ENCODE data around the gene LRTM2.

LRTM2 gene

GRCh38 chr12:1833596-1834028, 13.2 kb downstream of the LRTM2 start:
- no peaks in the 10 kb centered on the region for H3K79me1 ChIP-seq (ENCODE audit: low read length)
- no peak overlapping the region for H3K27ac ChIP-seq (ENCODE audit: low read depth, low read length)
- whole genome bisulfite sequencing (ENCODE audit: extremely low coverage, insufficient coverage, low lambda C conversion rate): no CpG with 5 or more reads among the region's 10 CpGs
- H3K27me3 ChIP-seq (ENCODE audit: insufficient read depth, low read length, poor library complexity): no peaks in the 10 kb centered on the region
- no peak overlapping the region for H3K4me2 ChIP-seq (ENCODE audit: low read length)
- no peak overlapping the region for H2BK5ac ChIP-seq (ENCODE audit: low read length)
- H3K4ac ChIP-seq (ENCODE audit: low read depth, low read length): no peak overlapping the region
- DNase-seq: no peak
- no peak overlapping the region for H3K9ac ChIP-seq (ENCODE audit: low read length)
- H4K5ac ChIP-seq (ENCODE audit: low read length): no peak overlapping the region
- H2AK5ac ChIP-seq (ENCODE audit: low read length): no peak overlapping the region
- H2BK120ac ChIP-seq (ENCODE audit: low read depth, low read length): no peak overlapping the region
- H3K79me2 ChIP-seq (ENCODE audit: control insufficient read depth, insufficient read depth, low read length): no peaks in the 10 kb centered on the region
- no peak overlapping the region for H3K18ac ChIP-seq (ENCODE audit: low read length)
- peaks cover 1% of the 10 kb centered on the region for H3K4me1 ChIP-seq (ENCODE audit: control insufficient read depth, low read depth, low read length)
- no peak overlapping the region for H3K4me3 ChIP-seq (ENCODE audit: low read length)
- H2BK15ac ChIP-seq (replicated peaks; ENCODE audit: low read depth): no peak overlapping the region
- no peak overlapping the region for H3K23ac ChIP-seq (ENCODE audit: low read length)
- H3K56ac ChIP-seq (ENCODE audit: low read length): no peak overlapping the region
- no peaks in the 10 kb centered on the region for H3K36me3 ChIP-seq (ENCODE audit: control insufficient read depth, insufficient read depth, low read length)
- no peak overlapping the region for H4K8ac ChIP-seq (ENCODE audit: low read depth, low read length)

GRCh38 chr12:1834186-1834925, 14.0 kb downstream of the LRTM2 start:
- Histone ChIP-seq H4K5ac (ENCODE audit: low read length) (no peak overlapping the region), H2BK5ac (ENCODE audit: low read length) (no peak overlapping the region), H2BK120ac (ENCODE audit: low read depth, low read length) (no peak overlapping the region), H2BK15ac (replicated peaks; ENCODE audit: low read depth) (no peak overlapping the region), H2AK5ac (ENCODE audit: low read length) (no peak overlapping the region), H3K79me2 (ENCODE audit: control insufficient read depth, insufficient read depth, low read length) (no peaks in the 10 kb centered on the region), H3K27ac (ENCODE audit: low read depth, low read length) (no peak overlapping the region), H3K36me3 (ENCODE audit: control insufficient read depth, insufficient read depth, low read length) (no peaks in the 10 kb centered on the region), H3K4me1 (ENCODE audit: control insufficient read depth, low read depth, low read length) (peaks cover 1% of the 10 kb centered on the region), H3K23ac (ENCODE audit: low read length) (no peak overlapping the region), H4K8ac (ENCODE audit: low read depth, low read length) (no peak overlapping the region), H3K9ac (ENCODE audit: low read length) (no peak overlapping the region), H3K18ac (ENCODE audit: low read length) (no peak overlapping the region), H3K4ac (ENCODE audit: low read depth, low read length) (no peak overlapping the region), H3K4me3 (ENCODE audit: low read length) (no peak overlapping the region), H3K79me1 (ENCODE audit: low read length) (no peaks in the 10 kb centered on the region), H3K56ac (ENCODE audit: low read length) (no peak overlapping the region), H3K27me3 (ENCODE audit: insufficient read depth, low read length, poor library complexity) (no peaks in the 10 kb centered on the region), H3K4me2 (ENCODE audit: low read length) (no peak overlapping the region)
- DNase-seq: no peak
- no CpG with 5 or more reads among the region's 34 CpGs for WGBS (ENCODE audit: extremely low coverage, insufficient coverage, low lambda C conversion rate)

DNA sequence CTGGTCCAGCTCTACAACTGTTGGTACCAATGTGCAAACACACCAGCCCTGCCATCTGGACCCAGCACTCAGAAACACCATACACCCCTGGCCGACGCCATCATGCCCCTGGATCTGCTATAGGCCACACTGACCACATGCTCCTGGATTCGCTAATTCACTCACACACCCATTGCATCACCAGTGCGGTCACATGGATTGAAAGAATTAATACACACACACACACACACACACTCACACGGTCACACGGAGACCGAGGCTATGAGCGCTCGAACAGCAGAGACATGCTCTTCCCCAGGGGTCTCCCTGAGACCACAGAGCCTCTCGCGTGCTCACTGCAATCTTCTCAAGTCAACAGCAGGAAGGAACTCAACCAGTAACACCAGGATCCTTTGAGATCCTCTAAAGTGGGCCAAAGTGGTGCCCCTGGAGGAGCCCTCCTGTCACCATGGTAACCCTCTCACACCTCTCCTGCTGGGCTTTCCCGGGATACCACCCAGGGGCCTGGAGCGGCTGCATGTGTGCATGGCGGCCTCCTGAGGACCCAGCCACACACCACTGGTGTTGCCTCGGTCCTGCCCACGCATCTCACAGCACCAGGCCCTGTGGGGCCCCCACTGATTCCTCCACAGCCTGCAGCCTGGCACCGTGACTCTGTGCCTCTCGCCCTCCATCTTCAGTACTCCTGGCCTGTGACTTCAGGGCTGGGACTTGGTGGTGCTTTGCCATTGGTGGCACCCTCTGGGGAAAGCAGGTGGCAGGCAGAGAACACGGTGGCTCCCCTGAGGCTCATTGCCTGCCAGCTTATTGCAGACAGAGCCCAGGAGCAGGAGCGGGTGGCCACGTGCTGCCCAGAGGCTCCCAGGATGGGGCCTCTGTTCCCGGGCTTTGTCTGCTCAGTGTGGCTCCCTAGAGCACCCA, 15.1 kb downstream of the LRTM2 start:
- WGBS (ENCODE audit: extremely low coverage, insufficient coverage, low lambda C conversion rate): no CpG with 5 or more reads among the region's 22 CpGs
- Histone ChIP-seq H4K5ac (ENCODE audit: low read length) (no peak overlapping the region), H3K4me3 (ENCODE audit: low read length) (no peak overlapping the region), H2AK5ac (ENCODE audit: low read length) (no peak overlapping the region), H2BK5ac (ENCODE audit: low read length) (no peak overlapping the region), H4K8ac (ENCODE audit: low read depth, low read length) (no peak overlapping the region), H3K18ac (ENCODE audit: low read length) (no peak overlapping the region), H3K27me3 (ENCODE audit: insufficient read depth, low read length, poor library complexity) (no peaks in the 10 kb centered on the region), H3K9ac (ENCODE audit: low read length) (no peak overlapping the region), H3K27ac (ENCODE audit: low read depth, low read length) (no peak overlapping the region), H3K23ac (ENCODE audit: low read length) (no peak overlapping the region), H3K56ac (ENCODE audit: low read length) (no peak overlapping the region), H2BK120ac (ENCODE audit: low read depth, low read length) (no peak overlapping the region), H3K36me3 (ENCODE audit: control insufficient read depth, insufficient read depth, low read length) (no peaks in the 10 kb centered on the region), H3K4ac (ENCODE audit: low read depth, low read length) (no peak overlapping the region), H3K79me1 (ENCODE audit: low read length) (no peaks in the 10 kb centered on the region), H2BK15ac (replicated peaks; ENCODE audit: low read depth) (no peak overlapping the region), H3K4me1 (ENCODE audit: control insufficient read depth, low read depth, low read length) (peaks cover 1% of the 10 kb centered on the region), H3K79me2 (ENCODE audit: control insufficient read depth, insufficient read depth, low read length) (no peaks in the 10 kb centered on the region), H3K4me2 (ENCODE audit: low read length) (no peak overlapping the region)
- no peak for DNase-seq

- no peak overlapping the region for H3K4me2 ChIP-seq (ENCODE audit: low read length)
- DNase-seq: no peak
- no peak overlapping the region for H3K9ac ChIP-seq (ENCODE audit: low read length)
- no peak overlapping the region for H4K8ac ChIP-seq (ENCODE audit: low read depth, low read length)
- H3K4me1 ChIP-seq (ENCODE audit: control insufficient read depth, low read depth, low read length): no peaks in the 10 kb centered on the region
- no CpG with 5 or more reads among the region's 7 CpGs for WGBS (ENCODE audit: extremely low coverage, insufficient coverage, low lambda C conversion rate)
- no peaks in the 10 kb centered on the region for H3K36me3 ChIP-seq (ENCODE audit: control insufficient read depth, insufficient read depth, low read length)
- no peaks in the 10 kb centered on the region for H3K27me3 ChIP-seq (ENCODE audit: insufficient read depth, low read length, poor library complexity)
- no peak overlapping the region for H2BK5ac ChIP-seq (ENCODE audit: low read length)
- no peaks in the 10 kb centered on the region for H3K79me2 ChIP-seq (ENCODE audit: control insufficient read depth, insufficient read depth, low read length)
- no peak overlapping the region for H3K18ac ChIP-seq (ENCODE audit: low read length)
- H2AK5ac ChIP-seq (ENCODE audit: low read length): no peak overlapping the region
- no peak overlapping the region for H3K56ac ChIP-seq (ENCODE audit: low read length)
- H3K23ac ChIP-seq (ENCODE audit: low read length): no peak overlapping the region
- no peak overlapping the region for H2BK15ac ChIP-seq (replicated peaks; ENCODE audit: low read depth)
- no peak overlapping the region for H3K4ac ChIP-seq (ENCODE audit: low read depth, low read length)
- no peak overlapping the region for H4K5ac ChIP-seq (ENCODE audit: low read length)
- no peak overlapping the region for H3K27ac ChIP-seq (ENCODE audit: low read depth, low read length)
- H3K79me1 ChIP-seq (ENCODE audit: low read length): no peaks in the 10 kb centered on the region
- no peak overlapping the region for H3K4me3 ChIP-seq (ENCODE audit: low read length)
- no peak overlapping the region for H2BK120ac ChIP-seq (ENCODE audit: low read depth, low read length)
Measured at GRCh38 chr12:1836241-1836803, 16.0 kb downstream of the LRTM2 start.

DNA sequence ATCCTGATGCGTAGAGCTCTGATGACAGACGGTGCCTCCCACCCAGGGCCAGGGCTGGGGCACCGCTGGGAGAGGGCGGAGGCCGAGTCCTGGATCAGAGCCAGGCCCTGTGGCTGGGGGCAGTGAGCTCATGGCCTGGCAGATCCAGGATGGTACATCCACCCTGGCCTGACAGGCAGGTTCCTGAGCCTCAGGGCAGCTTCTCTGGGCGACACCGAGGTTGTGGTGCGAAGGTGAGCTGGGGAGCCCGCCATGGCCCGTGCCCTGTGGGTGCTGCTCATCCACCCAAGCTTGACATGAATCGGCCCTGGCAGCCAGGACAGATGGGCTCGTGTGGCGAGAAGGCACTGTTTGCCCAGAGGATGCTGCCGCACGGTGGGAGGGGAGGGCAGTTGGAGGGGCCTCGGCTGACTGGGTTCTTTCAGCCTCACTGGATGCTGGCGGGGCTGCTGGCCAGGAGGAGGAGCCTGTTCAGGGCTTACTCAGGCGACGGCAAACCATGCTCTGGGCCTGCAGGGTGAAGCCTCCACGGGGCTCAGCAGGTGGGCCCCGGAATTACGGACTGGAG, 16.6 kb downstream of the LRTM2 start:
- H3K27ac ChIP-seq (ENCODE audit: low read depth, low read length): no peak overlapping the region
- H3K23ac ChIP-seq (ENCODE audit: low read length): no peak overlapping the region
- H4K8ac ChIP-seq (ENCODE audit: low read depth, low read length): no peak overlapping the region
- H3K56ac ChIP-seq (ENCODE audit: low read length): no peak overlapping the region
- H2BK5ac ChIP-seq (ENCODE audit: low read length): no peak overlapping the region
- H3K27me3 ChIP-seq (ENCODE audit: insufficient read depth, low read length, poor library complexity): no peaks in the 10 kb centered on the region
- no peak overlapping the region for H2BK120ac ChIP-seq (ENCODE audit: low read depth, low read length)
- no peak overlapping the region for H3K4me2 ChIP-seq (ENCODE audit: low read length)
- no peak overlapping the region for H4K5ac ChIP-seq (ENCODE audit: low read length)
- no peak for DNase-seq
- no peak overlapping the region for H3K4ac ChIP-seq (ENCODE audit: low read depth, low read length)
- H2AK5ac ChIP-seq (ENCODE audit: low read length): no peak overlapping the region
- H3K36me3 ChIP-seq (ENCODE audit: control insufficient read depth, insufficient read depth, low read length): no peaks in the 10 kb centered on the region
- no peak overlapping the region for H2BK15ac ChIP-seq (replicated peaks; ENCODE audit: low read depth)
- H3K79me1 ChIP-seq (ENCODE audit: low read length): no peaks in the 10 kb centered on the region
- no CpG with 5 or more reads among the region's 22 CpGs for WGBS (ENCODE audit: extremely low coverage, insufficient coverage, low lambda C conversion rate)
- H3K79me2 ChIP-seq (ENCODE audit: control insufficient read depth, insufficient read depth, low read length): no peaks in the 10 kb centered on the region
- H3K4me1 ChIP-seq (ENCODE audit: control insufficient read depth, low read depth, low read length): no peaks in the 10 kb centered on the region
- no peak overlapping the region for H3K9ac ChIP-seq (ENCODE audit: low read length)
- H3K4me3 ChIP-seq (ENCODE audit: low read length): no peak overlapping the region
- H3K18ac ChIP-seq (ENCODE audit: low read length): no peak overlapping the region
